Esophagus muscularis mucosa (tissue), 4 donors: ENCODE measurements around the gene DENND2C. TPM values are rescaled to one million over a fixed set of nuclear protein-coding genes. Genes with fewer than 3 reads are reported as not detected.

Source experiments
- DNase-seq: peaks from one replicate; pipeline ENCODE4 v3.0.0-alpha.2; 2017; ENCODE audit errors: extremely low spot score
- H3K27ac ChIP-seq, 4 donors: fragments of 200-600 bp; sonication (generic); replicated peaks in 1 of 4; 1 replicate in 3 of 4; 2 replicates in 1 of 4; pipeline ENCODE4 v1.5.1; 2016 to 2019; ENCODE audit warnings: mild to moderate bottlenecking in 1 of 4
- H3K27me3 ChIP-seq, 4 donors: fragments of 200-600 bp; sonication (generic); one replicate each; pipeline versions ENCODE4 v1.5.1 to v1.6.0; 2016 to 2019
- H3K36me3 ChIP-seq, 4 donors: fragments of 200-600 bp; sonication (generic); one replicate each; pipeline ENCODE4 v1.5.1; 2016 to 2019
- H3K4me1 ChIP-seq, 4 donors: fragments of 200-600 bp; sonication (generic); one replicate each; pipeline ENCODE4 v1.5.1; 2016 to 2019
- H3K4me3 ChIP-seq, 4 donors: fragments of 200-600 bp; sonication (generic); 1 replicate in 2 of 4; 2 replicates in 2 of 4; pipeline ENCODE4 v1.5.1; 2016 to 2019; ENCODE audit warnings: mild to moderate bottlenecking in 4 of 4, moderate library complexity in 1 of 4
- H3K9me3 ChIP-seq, 4 donors: fragments of 200-600 bp; sonication (generic); 1 replicate in 3 of 4; 2 replicates in 1 of 4; pipeline ENCODE4 v1.5.1; 2016 to 2019
- EP300 ChIP-seq: sonication (generic); formaldehyde crosslinking; IDR thresholded peaks from one replicate; pipeline ENCODE4 v1.6.1; 2017; ENCODE audit warnings: antibody characterized with exemption
- POLR2A ChIP-seq: fragments of 450-650 bp; IDR thresholded peaks from one replicate; pipeline ENCODE4 v1.6.1; 2017; ENCODE audit warnings: antibody characterized with exemption, moderate library complexity, mild to moderate bottlenecking, low read depth
- POLR2AphosphoS5 ChIP-seq, 2 donors: sonication (generic); formaldehyde crosslinking; IDR thresholded peaks; one replicate each; pipeline ENCODE4 v1.6.1; 2017; ENCODE audit warnings: antibody characterized with exemption in 2 of 2
- WGBS: methylation state at CpG from one replicate; pipeline ENCODE4 v1.1.5; 2018; 5-methylcytosine and 5-hydroxymethylcytosine counted together
- intact Hi-C: fragments of 100-400 bp; cut with DNase I; formaldehyde crosslinking; loops from one replicate; pipeline ENCODE4 v1.15.1; 2023
- total RNA-seq, 4 donors: library from RNA; depleted of rRNA; stranded (reverse); fragments of >200 nt; gene quantifications; one replicate each; pipeline versions ENCODE4 v1.1.0 to v1.2.1, GENCODE V29; 2016
- TF ChIP-seq, protein P1 (sequence below), 3 experiments: fragments of 200-600 bp in 2 of 3; fragments of 450-650 bp in 1 of 3; sonication (generic) in 2 of 3; IDR thresholded peaks; one replicate each; pipeline ENCODE4 v1.5.1; 2017 to 2019; ENCODE audit warnings: antibody characterized with exemption in 3 of 3, mild to moderate bottlenecking in 2 of 3, moderate library complexity in 1 of 3

Gene DENND2C
- total RNA-seq, 4 donors from 2014 or later = 1.2 to 2.5 (median 2.0) TPM

DNA sequence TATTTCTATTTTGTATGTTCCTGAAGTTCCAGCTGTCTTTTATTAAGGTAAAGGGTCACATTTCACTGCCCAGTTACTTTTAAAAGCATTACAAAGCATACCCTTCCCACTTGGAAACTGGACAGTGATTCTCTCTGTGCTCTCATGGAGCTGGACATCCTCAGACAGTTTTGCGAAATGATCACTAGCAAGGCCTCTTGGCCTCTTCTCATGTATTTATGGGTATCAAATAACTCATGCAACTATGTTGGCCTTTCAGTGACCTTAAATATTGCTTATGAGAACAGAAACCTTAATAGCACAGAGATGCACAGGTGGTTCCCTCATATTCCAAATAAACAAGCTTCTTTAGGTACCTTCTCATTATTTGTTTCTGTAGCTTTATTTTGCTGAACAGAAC is 33.4 kb upstream of the DENND2C start:
- Histone ChIP-seq H3K36me3 (peaks cover 18 to 34% (median 24%) of the 10 kb centered on the region in 4 donors), H3K27me3 (no peaks in the 10 kb centered on the region), H3K27ac (no peak overlapping the region), H3K9me3 (no peaks in the 10 kb centered on the region), H3K4me1 (no peaks in the 10 kb centered on the region), H3K4me3 (no peak overlapping the region)
- 90% methylated on average over 1 of the region's 1 CpG for WGBS
- DNase-seq = no peak
- TF ChIP-seq POLR2A (no peak), EP300 (no peak), POLR2AphosphoS5 (IDR thresholded peaks at IDR 0.05) (no peak)
- TF ChIP-seq, protein P1, sequence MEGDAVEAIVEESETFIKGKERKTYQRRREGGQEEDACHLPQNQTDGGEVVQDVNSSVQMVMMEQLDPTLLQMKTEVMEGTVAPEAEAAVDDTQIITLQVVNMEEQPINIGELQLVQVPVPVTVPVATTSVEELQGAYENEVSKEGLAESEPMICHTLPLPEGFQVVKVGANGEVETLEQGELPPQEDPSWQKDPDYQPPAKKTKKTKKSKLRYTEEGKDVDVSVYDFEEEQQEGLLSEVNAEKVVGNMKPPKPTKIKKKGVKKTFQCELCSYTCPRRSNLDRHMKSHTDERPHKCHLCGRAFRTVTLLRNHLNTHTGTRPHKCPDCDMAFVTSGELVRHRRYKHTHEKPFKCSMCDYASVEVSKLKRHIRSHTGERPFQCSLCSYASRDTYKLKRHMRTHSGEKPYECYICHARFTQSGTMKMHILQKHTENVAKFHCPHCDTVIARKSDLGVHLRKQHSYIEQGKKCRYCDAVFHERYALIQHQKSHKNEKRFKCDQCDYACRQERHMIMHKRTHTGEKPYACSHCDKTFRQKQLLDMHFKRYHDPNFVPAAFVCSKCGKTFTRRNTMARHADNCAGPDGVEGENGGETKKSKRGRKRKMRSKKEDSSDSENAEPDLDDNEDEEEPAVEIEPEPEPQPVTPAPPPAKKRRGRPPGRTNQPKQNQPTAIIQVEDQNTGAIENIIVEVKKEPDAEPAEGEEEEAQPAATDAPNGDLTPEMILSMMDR (IDR thresholded peaks at IDR 0.05) = no peak
- intact Hi-C loops = no loop called here

- no peaks in the 10 kb centered on the region for H3K4me1 ChIP-seq
- peaks cover 13 to 29% (median 19%) of the 10 kb centered on the region in 4 donors for H3K36me3 ChIP-seq
- H3K4me3 ChIP-seq = no peak overlapping the region
- no peaks in the 10 kb centered on the region for H3K9me3 ChIP-seq
- H3K27me3 ChIP-seq = no peaks in the 10 kb centered on the region
- DNase-seq = no peak
- H3K27ac ChIP-seq = no peak overlapping the region
- WGBS = 91% methylated on average over 5 of the region's 5 CpGs
- TF ChIP-seq POLR2AphosphoS5 (IDR thresholded peaks at IDR 0.05) (no peak), POLR2A (no peak), EP300 (no peak)
- TF ChIP-seq, protein P1 (IDR thresholded peaks at IDR 0.05) = no peak
- intact Hi-C loops = no loop called here
Observed at GRCh38 chr1:114702737-114703136, 32.9 kb upstream of the DENND2C start.

- peaks cover 5 to 21% (median 11%) of the 10 kb centered on the region in 4 donors for H3K36me3 ChIP-seq
Observed at GRCh38 chr1:114701931-114702330, 32.1 kb upstream of the DENND2C start.

DNA sequence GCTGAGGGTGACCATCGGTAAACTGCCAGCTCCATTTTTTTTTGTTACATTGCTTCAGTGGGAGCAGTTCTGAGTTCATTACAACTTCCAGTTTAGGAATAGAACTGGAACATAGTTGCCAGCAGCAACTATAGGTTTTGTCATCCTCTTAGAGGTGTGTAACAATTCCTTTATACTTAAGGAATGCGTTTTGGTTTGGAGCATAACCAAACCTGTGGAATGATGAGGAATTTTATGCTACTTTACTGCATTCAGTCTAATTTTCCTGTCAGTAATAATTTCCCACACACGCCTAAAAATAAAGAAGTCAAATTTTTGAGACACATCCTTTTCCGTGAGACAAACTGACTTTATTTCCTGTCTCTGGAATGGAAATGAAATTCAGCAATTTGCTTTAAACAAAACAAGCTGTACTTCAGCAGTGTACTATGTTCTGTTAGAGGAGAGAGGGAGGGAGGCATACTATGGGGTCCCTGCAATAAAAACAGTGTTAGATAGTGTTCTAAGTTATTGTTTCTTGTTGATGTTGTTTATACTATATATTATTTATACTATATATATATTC is 30.3 kb upstream of the DENND2C start:
- H3K27ac ChIP-seq = no peak overlapping the region
- H3K4me3 ChIP-seq = no peak overlapping the region
- no peak for DNase-seq
- H3K27me3 ChIP-seq = no peaks in the 10 kb centered on the region
- TF ChIP-seq EP300 = no peak
- TF ChIP-seq, protein P1 (IDR thresholded peaks at IDR 0.05) = no peak
- no peak for TF ChIP-seq POLR2A
- peaks cover 0 to 5% (median 2%) of the 10 kb centered on the region in 4 donors for H3K36me3 ChIP-seq
- WGBS = 47% methylated on average over 4 of the region's 4 CpGs
- no peaks in the 10 kb centered on the region for H3K9me3 ChIP-seq
- intact Hi-C loops = no loop called here
- H3K4me1 ChIP-seq = no peaks in the 10 kb centered on the region

More at GRCh38 chr1:114701931-114702330, 32.1 kb upstream of the DENND2C start:
- TF ChIP-seq EP300 = no peak
- TF ChIP-seq, protein P1 (IDR thresholded peaks at IDR 0.05) = no peak
- no peak for TF ChIP-seq POLR2AphosphoS5 (IDR thresholded peaks at IDR 0.05)
- TF ChIP-seq POLR2A = no peak
- 75% methylated on average over 2 of the region's 2 CpGs for WGBS
- H3K9me3 ChIP-seq = no peaks in the 10 kb centered on the region
- no peaks in the 10 kb centered on the region for H3K27me3 ChIP-seq
- intact Hi-C loops = no loop called here
- H3K4me3 ChIP-seq = no peak overlapping the region
- no peak for DNase-seq
- no peak overlapping the region for H3K27ac ChIP-seq
- no peaks in the 10 kb centered on the region for H3K4me1 ChIP-seq

- peaks cover 0 to 14% (median 0%) of the 10 kb centered on the region in 4 donors for H3K27me3 ChIP-seq
- no peak for TF ChIP-seq EP300
- TF ChIP-seq POLR2AphosphoS5 (IDR thresholded peaks at IDR 0.05) = no peak
- TF ChIP-seq POLR2A = no peak
- TF ChIP-seq, protein P1 (IDR thresholded peaks at IDR 0.05) = no peak
- H3K27ac ChIP-seq = no peak overlapping the region
- H3K4me3 ChIP-seq = no peak overlapping the region
- no peaks in the 10 kb centered on the region for H3K4me1 ChIP-seq
- no peaks in the 10 kb centered on the region for H3K36me3 ChIP-seq
- intact Hi-C loops = no loop called here
- DNase-seq = no peak
- no peaks in the 10 kb centered on the region for H3K9me3 ChIP-seq
Observed at GRCh38 chr1:114696810-114697209, 27.0 kb upstream of the DENND2C start.
